ENCODE results near the gene CSMD2. TPM values are rescaled to one million over a fixed set of nuclear protein-coding genes. Genes with fewer than 3 reads are reported as not detected.

Gene CSMD2
- total and polyA plus RNA-seq, 2 of the 8 experiments (the other 6 are each of a cell fraction or from before 2014, with no cell fraction given), result 7.0 to 14.7 TPM

GRCh38 chr1:34153246-34153645 lies 11.8 kb downstream of the CSMD2 start:
- H4K20me1 ChIP-seq (replicated peaks in 1 of 2; ENCODE audit: control insufficient read depth in 1 of 2, insufficient read depth in 2 of 2, low read length in 2 of 2), result peaks cover 4 to 5% of the 10 kb centered on the region in 2 experiments
- CTCF ChIA-PET (ENCODE audit: partially characterized antibody), result interaction anchor here (1.1 to 5.4 kb wide), 4 partner anchors 8 to 39 kb away, joined by 3 to 26 read pairs (median 10); no protein-coding TSS in a partner anchor
- TF ChIP-seq TBP (IDR thresholded peaks at IDR 0.05; ENCODE audit: low read depth, low read length) (no peak), NRF1 (IDR thresholded peaks at IDR 0.05; ENCODE audit: low read depth, low read length) (no peak), TCF12 (IDR thresholded peaks at IDR 0.05; ENCODE audit: low read depth, low read length) (no peak), ZNF274 (IDR thresholded peaks at IDR 0.05; ENCODE audit: borderline replicate concordance, extremely low read depth, low read length) (no peak), EGR1 (IDR thresholded peaks at IDR 0.05; ENCODE audit: borderline replicate concordance, low read depth, low read length) (no peak), ATF3 (IDR thresholded peaks at IDR 0.05; ENCODE audit: insufficient read depth, low read depth, low read length) (no peak), CHD1 (IDR thresholded peaks at IDR 0.05; ENCODE audit: low read depth, low read length) (no peak)

More at GRCh38 chr1:34153246-34153645, 11.8 kb downstream of the CSMD2 start:
- H2AFZ ChIP-seq (ENCODE audit: low read length), result no peak overlapping the region
- H3K23me2 ChIP-seq (ENCODE audit: low read depth, low read length), result peaks cover 6% of the 10 kb centered on the region; the same call in 1 of the 2 replicates
- no peak overlapping the region for H3K4me3 ChIP-seq (ENCODE audit: extremely low read depth in 1 of 4, insufficient read depth in 2 of 4, low read depth in 3 of 4, low read length in 4 of 4)
- no peak overlapping the region for H3K27ac ChIP-seq (ENCODE audit: low read depth, low read length)
- H2BK120ac ChIP-seq (replicated peaks; ENCODE audit: low read depth, low read length), result no peak overlapping the region
- no peak overlapping the region for H2BK15ac ChIP-seq (ENCODE audit: low read length)
- POLR2A ChIA-PET (ENCODE audit: partially characterized antibody), result interaction anchor here (1.9 to 2.8 kb wide), 2 partner anchors 10 to 12 kb away, joined by 4 to 11 read pairs; partner anchors contain the start of gene CSMD2
- no peak overlapping the region for H3K14ac ChIP-seq (ENCODE audit: insufficient read length)
- no peak overlapping the region for H2BK12ac ChIP-seq (ENCODE audit: low read depth, low read length)
- no peak overlapping the region for H2BK20ac ChIP-seq (ENCODE audit: low read length)
- WGBS, 2 experiments (ENCODE audit: extremely low coverage in 1 of 2, insufficient coverage in 1 of 2, insufficient read length in 1 of 2, insufficient replicate concordance in 2 of 2, low coverage in 1 of 2, low lambda C conversion rate in 2 of 2, missing lambda C conversion rate in 1 of 2), result 86% methylated on average over 4 of the region's 4 CpGs; no CpG with 5 or more reads in 1 of the 2 experiments
- H3K23ac ChIP-seq (ENCODE audit: insufficient read length), result no peak overlapping the region
- DNase-seq (ENCODE audit: low read depth in 1 of 2, low spot score in 2 of 2) (no peak), FAIRE-seq (no peak)
- no peak overlapping the region for H3K56ac ChIP-seq (replicated peaks; ENCODE audit: insufficient read length, low read depth, low read length)
- no peak overlapping the region for H4K5ac ChIP-seq (ENCODE audit: insufficient read length, low read depth, low read length)
- H3K4me2 ChIP-seq (ENCODE audit: insufficient read depth in 1 of 2, low read depth in 2 of 2, low read length in 2 of 2), result no peak overlapping the region
- H4K91ac ChIP-seq (replicated peaks; ENCODE audit: insufficient read length, low read length), result no peak overlapping the region
- H3K4me1 ChIP-seq (replicated peaks in 1 of 4; ENCODE audit: control insufficient read depth in 3 of 4, insufficient read depth in 4 of 4, low read length in 3 of 4), result peaks cover 5 to 11% (median 9%) of the 10 kb centered on the region in 4 experiments
- no peaks in the 10 kb centered on the region for H3K9me3 ChIP-seq (ENCODE audit: insufficient read depth in 2 of 2, low read depth in 1 of 2, low read length in 1 of 2)
- H3K18ac ChIP-seq (ENCODE audit: extremely low read depth, low read length), result no peak overlapping the region
- H2BK5ac ChIP-seq (ENCODE audit: low read depth, low read length), result no peak overlapping the region
- peaks cover 5 to 55% of the 10 kb centered on the region in 2 experiments; a peak in 3 of 4 replicates for H3K79me2 ChIP-seq (ENCODE audit: control insufficient read depth in 1 of 2, insufficient read depth in 2 of 2, low read length in 2 of 2)
- H3K79me1 ChIP-seq (ENCODE audit: low read depth, low read length), result peaks cover 6% of the 10 kb centered on the region; the same call in 1 of the 2 replicates
- no peak overlapping the region for H2AK5ac ChIP-seq (ENCODE audit: low read depth, low read length)
- H3K36me3 ChIP-seq (ENCODE audit: control insufficient read depth in 2 of 4, insufficient read depth in 4 of 4, low read length in 3 of 4), result peaks cover 0 to 7% (median under 1%) of the 10 kb centered on the region in 4 experiments; a peak in 4 of 8 replicates
- no peak overlapping the region for H3K9ac ChIP-seq (replicated peaks in 1 of 4; ENCODE audit: extremely low read depth in 1 of 4, low read depth in 3 of 4, low read length in 3 of 4)
- H4K8ac ChIP-seq (ENCODE audit: extremely low read depth, insufficient read depth, low read length), result no peak overlapping the region
- H3K4ac ChIP-seq (replicated peaks; ENCODE audit: insufficient read length, low read depth, low read length), result no peak overlapping the region
- H3K27me3 ChIP-seq (replicated peaks in 1 of 4; ENCODE audit: control insufficient read depth in 3 of 4, extremely low read depth in 1 of 4, insufficient read depth in 3 of 4, low read length in 3 of 4), result no peaks in the 10 kb centered on the region
